ENCODE data around the gene NID2.

GRCh38 chr14:51972566-51972965 is 96.3 kb downstream of the NID2 start:
- no peak for TF ChIP-seq CTCF (conservative IDR thresholded peaks at IDR 0.05 in 1 of 2, IDR thresholded peaks at IDR 0.05 in 1 of 2; ENCODE audit: low read depth in 1 of 2, low read length in 2 of 2)
- TF ChIP-seq EZH2 (IDR thresholded peaks at IDR 0.05; ENCODE audit: low read length, missing control alignments) = no peak
